Naive B cell (primary cell): ENCODE data around the gene TRIO. TPM values are rescaled to one million over a fixed set of nuclear protein-coding genes. Genes with fewer than 3 reads are reported as not detected.
A peak's percentile ranks its signal among the peaks of the same experiment; 100 is the strongest.

Experiments
- ATAC-seq, 2 donors: fragments of 150-1000 bp; cut with Tn5 transposase; 2 replicates each; pipeline ENCODE4 v1.10.0; 2021; ENCODE audit warnings: low read depth in 2 of 2, mild to moderate bottlenecking in 2 of 2, moderate library complexity in 2 of 2
- DNase-seq: peaks from one replicate; pipeline ENCODE4 v3.0.0; 2022
- H3K27ac Mint-ChIP-seq, 6 donors: one replicate each; pipeline ENCODE4 v1.8.0; 2020 to 2022; ENCODE audit warnings: mild to moderate bottlenecking in 6 of 6, mixed read lengths in 6 of 6, moderate library complexity in 5 of 6, inconsistent platforms in 2 of 6
- H3K27me3 Mint-ChIP-seq, 3 donors: one replicate each; pipeline ENCODE4 v1.8.0; 2021 to 2022; ENCODE audit warnings: mixed read lengths in 3 of 3, mild to moderate bottlenecking in 1 of 3
- H3K36me3 Mint-ChIP-seq, 2 donors: one replicate each; pipeline ENCODE4 v1.8.0; 2020 to 2022; ENCODE audit warnings: mixed read lengths in 2 of 2, inconsistent platforms in 1 of 2, mild to moderate bottlenecking in 1 of 2
- H3K4me1 Mint-ChIP-seq, 3 donors: one replicate each; pipeline ENCODE4 v1.8.0; 2020 to 2022; ENCODE audit warnings: mixed read lengths in 3 of 3, inconsistent platforms in 1 of 3, mild to moderate bottlenecking in 1 of 3, moderate library complexity in 1 of 3
- H3K4me3 Mint-ChIP-seq, 8 donors: one replicate each; pipeline ENCODE4 v1.8.0; 2020 to 2022; ENCODE audit warnings: mild to moderate bottlenecking in 8 of 8, mixed read lengths in 8 of 8, moderate library complexity in 8 of 8, inconsistent platforms in 2 of 8
- H3K9me3 Mint-ChIP-seq, 7 donors: one replicate each; pipeline ENCODE4 v1.8.0; 2020 to 2022; ENCODE audit warnings: mixed read lengths in 7 of 7, mild to moderate bottlenecking in 5 of 7, inconsistent platforms in 2 of 7, moderate library complexity in 1 of 7
- polyA plus RNA-seq, 6 donors: library from polyadenylated mRNA; unstranded; fragments of 300-500 nt; fragmentation: Illumina TruSeq; gene quantifications; one replicate each; pipeline ENCODE4 v1.2.3, GENCODE V29; 2021; ENCODE audit warnings: low read depth in 6 of 6

The TRIO gene
- polyA plus RNA-seq, 6 donors from 2014 or later = 7.3 to 16.4 (median 11.1) TPM

DNA sequence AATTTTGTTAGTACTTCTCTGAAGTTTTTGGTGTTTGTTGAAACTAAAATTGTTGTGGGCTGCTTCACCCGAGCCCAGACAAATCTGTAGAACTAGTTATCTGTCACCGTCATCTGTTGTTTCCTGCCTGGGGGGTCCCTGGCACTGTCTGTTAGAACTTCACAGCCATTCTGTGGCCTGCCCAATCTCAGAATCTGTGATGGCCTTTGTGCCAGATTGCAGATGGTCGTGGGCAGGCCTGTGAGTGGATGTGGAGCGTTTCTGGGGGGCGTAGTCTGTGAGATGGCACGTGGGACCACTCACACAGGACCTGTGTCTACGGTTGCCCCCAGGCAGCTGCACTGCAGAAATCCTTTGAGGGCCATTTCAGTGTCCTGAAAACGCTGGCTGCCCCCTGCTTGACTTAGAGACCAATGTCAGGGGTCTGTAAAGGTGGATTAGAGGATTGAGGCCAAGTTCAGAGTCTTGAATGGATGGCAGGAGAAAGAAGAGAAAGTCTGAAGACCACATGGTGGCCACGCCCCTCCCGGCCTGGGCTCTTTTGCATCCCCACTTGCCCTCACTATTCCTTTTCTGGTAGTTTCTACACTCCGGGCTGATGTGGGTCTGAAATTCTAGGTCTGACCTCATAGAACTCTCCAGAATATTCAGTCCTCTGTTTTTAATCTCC is 38.3 kb downstream of the TRIO start:
- Mint-ChIP-seq H3K36me3 (peaks cover 0 to 4% of the 10 kb centered on the region in 2 donors), H3K27me3 (no peaks in the 10 kb centered on the region), H3K4me1 (peaks cover 42 to 80% (median 68%) of the 10 kb centered on the region in 3 donors), H3K27ac (peak overlapping the region in 3 of 6 donors; percentile 24 to 79 (median 72)), H3K9me3 (no peaks in the 10 kb centered on the region), H3K4me3 (peak overlapping the region in 2 of 8 donors; percentile 12 to 54)
- DNase-seq (no peak), ATAC-seq (no peak)

DNA sequence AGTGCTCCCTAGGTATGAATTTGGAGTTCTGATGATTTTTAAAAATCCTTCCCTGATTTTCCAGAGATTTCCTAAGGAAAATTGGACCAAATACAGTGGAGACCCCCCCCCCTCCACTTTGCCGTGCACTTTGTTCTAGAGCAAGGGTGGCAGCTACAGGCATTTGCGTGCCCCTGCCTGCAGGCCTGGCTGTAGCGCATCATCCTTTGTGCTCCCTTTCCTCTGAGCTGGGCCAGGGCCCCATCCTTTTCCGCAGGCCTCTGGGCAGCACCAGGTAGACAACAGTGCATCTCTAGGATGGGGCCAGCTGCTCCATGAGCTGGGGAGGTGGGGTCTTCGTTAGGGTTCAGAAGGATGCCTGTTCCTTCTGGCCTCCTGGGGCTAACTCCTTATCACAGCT is 39.6 kb downstream of the TRIO start:
- Mint-ChIP-seq H3K27me3 (no peaks in the 10 kb centered on the region), H3K9me3 (no peaks in the 10 kb centered on the region), H3K27ac (peak overlapping the region in 1 of 6 donors; percentile 48), H3K4me1 (peaks cover 50 to 84% (median 74%) of the 10 kb centered on the region in 3 donors), H3K36me3 (peaks cover 0 to 4% of the 10 kb centered on the region in 2 donors), H3K4me3 (peak overlapping the region in 1 of 8 donors; percentile 44)
- DNase-seq (no peak), ATAC-seq (no peak)

DNA sequence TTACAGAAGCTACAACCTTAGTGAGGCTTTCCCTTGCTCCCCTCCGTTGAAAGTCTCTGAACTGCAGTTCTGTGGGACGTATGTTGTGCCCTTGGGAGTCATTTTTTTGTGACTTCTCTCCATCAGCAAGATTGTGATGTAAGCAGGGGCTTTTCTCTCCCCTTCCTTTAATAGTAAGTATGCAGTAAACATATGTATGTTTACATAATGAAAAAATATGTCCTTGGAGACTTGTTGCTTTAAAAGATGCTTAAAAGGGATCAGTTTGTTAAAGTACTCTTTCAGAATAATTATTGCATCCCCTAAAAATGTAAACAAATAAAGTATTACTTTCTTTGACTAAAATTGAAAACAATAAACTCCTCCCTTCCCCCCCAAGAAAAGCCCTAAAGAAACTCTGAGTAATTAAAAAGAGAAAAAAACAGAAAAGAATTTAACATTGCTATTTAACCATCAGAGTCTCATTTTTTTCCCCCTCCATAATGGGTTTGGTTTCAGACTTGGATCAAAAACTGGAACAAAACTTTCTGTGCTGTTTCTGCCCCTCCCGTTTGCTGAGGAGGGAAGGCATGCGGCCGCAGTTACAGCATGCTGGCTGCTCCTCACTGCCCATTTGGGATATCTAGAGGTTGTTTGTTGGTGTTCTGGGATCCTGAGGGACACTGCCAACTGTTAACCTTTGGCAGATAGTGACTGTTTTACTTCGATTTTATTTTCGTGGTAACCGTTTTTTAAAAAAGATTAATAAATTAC is 40.2 kb downstream of the TRIO start:
- H3K4me1 Mint-ChIP-seq = peaks cover 48 to 85% (median 73%) of the 10 kb centered on the region in 3 donors
- DNase-seq = no peak
- H3K36me3 Mint-ChIP-seq = peaks cover 0 to 4% of the 10 kb centered on the region in 2 donors
- H3K27ac Mint-ChIP-seq = peak overlapping the region in 1 of 6 donors; percentile 48
- no peak for ATAC-seq
- H3K9me3 Mint-ChIP-seq = no peaks in the 10 kb centered on the region
- no peaks in the 10 kb centered on the region for H3K27me3 Mint-ChIP-seq
- no peak overlapping the region for H3K4me3 Mint-ChIP-seq

DNA sequence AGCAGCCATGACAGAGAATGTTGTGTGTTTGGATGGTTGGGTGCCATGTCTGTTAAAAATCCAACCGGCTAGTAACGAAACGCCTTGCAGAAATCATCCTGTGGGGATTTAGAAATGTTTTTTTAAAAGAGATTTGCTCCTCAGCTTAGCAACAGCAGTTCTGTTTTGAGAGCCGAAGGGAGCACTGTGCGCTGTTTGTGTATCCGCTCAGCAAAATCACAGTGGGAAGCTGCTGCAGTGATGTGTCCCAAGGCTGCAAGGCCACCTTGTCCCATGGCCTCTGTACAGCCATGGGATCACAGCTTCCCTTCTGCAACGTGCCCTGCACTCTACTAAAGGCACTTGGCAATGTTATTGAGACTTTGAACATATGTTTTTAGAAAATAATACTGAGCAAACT is 40.9 kb downstream of the TRIO start:
- H3K27ac Mint-ChIP-seq = peak overlapping the region in 2 of 6 donors; percentile 70 to 80
- peaks cover 50 to 85% (median 75%) of the 10 kb centered on the region in 3 donors for H3K4me1 Mint-ChIP-seq
- no peak overlapping the region for H3K4me3 Mint-ChIP-seq
- ATAC-seq (no peak), DNase-seq (no peak)
- H3K36me3 Mint-ChIP-seq = peaks cover 0 to 4% of the 10 kb centered on the region in 2 donors
- no peaks in the 10 kb centered on the region for H3K27me3 Mint-ChIP-seq
- no peaks in the 10 kb centered on the region for H3K9me3 Mint-ChIP-seq

DNA sequence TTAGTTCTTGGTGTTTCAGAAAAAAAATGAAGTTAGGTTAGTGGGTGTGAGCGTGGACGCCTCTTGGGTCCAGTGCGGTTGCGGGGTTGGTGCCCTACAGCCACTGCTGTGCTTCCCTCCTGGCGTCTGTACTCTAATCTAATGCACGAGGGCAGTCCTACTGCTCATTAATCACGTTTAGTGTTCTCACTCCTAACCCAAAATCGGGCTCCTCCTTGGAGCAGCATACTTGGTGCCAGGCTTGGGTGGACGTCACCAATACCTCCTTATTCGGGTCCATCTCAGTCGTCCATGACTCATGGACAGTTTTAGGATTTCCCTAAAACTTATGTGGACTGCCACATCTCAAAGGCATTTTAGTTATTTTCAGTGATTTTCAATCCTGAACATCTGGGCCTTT is 41.6 kb downstream of the TRIO start:
- Mint-ChIP-seq H3K27me3 (no peaks in the 10 kb centered on the region), H3K4me1 (peaks cover 56 to 90% (median 81%) of the 10 kb centered on the region in 3 donors), H3K36me3 (peaks cover 0 to 4% of the 10 kb centered on the region in 2 donors), H3K4me3 (no peak overlapping the region), H3K27ac (peak overlapping the region in 1 of 6 donors; percentile 76), H3K9me3 (no peaks in the 10 kb centered on the region)
- DNase-seq (no peak), ATAC-seq (no peak)

DNA sequence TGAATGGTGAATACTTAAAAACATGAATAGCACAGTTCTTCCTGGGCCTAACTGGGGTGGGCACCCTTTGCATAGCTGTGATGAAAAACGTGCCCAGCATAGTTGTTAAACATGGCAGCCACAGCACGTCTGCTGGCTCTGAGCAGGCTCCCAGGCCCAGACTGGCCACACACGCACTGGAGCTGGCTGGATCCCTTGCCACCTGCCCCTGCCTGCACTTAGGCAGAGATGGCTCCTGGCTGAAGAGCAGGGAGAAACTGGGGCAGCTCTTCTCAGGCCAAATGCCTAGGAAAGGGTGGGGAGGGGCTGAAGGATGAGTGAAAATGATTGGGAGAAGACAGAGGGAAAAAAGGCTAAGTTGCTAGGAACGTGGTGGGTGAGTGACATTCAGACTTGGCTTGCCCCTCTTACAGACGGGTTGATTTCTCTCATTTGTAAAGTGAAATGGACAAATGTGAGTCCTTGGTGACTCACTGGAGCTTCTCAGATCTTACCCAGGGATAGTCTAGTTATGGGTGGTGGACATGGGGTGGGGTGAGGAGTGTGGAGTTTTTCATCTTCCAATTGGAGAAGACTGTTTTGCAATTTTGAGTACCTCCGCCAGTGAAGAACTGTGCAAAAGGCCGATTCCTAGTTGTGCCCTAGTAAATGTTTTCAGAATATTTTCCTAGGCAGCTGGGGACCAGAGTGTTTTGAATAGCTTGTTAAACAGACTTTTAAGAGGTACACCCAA is 42.4 kb downstream of the TRIO start:
- Mint-ChIP-seq H3K36me3 (peaks cover 0 to 4% of the 10 kb centered on the region in 2 donors), H3K27ac (peak overlapping the region in 5 of 6 donors; percentile 59 to 85 (median 76)), H3K27me3 (no peaks in the 10 kb centered on the region), H3K9me3 (no peaks in the 10 kb centered on the region), H3K4me3 (peak overlapping the region in 1 of 8 donors; percentile 49), H3K4me1 (peaks cover 63 to 92% (median 89%) of the 10 kb centered on the region in 3 donors)
- DNase-seq (no peak), ATAC-seq (no peak)

DNA sequence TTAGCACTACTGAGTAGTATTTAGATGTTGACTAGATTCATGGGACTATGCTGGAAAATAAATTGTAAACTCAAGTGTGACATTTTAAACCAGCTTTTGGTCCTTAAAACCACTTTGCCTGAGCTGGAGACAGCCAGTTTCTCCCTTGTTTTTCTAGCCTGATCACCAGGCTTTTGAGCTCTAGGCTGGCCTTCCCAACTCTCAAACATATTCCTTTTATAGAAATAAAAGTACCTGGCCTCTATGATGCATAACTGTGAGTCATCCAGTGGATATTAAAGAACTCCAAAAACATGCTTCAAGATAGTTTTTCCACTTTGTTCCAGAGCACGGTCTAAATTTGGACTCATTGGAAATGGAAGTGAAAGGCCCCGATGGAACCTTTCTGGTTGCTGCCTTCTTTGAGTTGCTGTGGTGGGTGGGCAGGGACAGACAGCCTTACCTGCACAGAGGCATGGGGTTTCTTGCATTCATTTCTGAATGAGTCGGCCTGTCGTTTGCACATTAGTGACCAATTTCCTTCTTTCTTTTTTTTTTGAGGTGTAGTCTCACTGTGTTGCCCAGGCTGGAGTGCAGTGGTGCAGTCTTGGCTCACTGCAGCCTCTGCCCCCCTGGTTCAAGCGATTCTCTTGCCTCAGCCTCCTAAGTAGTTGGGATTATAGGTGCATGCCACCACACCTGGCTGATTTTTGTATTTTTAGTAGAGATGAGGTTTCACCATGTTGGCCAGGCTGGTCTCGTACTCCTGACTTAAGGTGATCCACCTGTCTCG is 43.1 kb downstream of the TRIO start:
- Mint-ChIP-seq H3K36me3 (peaks cover 0 to 4% of the 10 kb centered on the region in 2 donors), H3K27me3 (no peaks in the 10 kb centered on the region), H3K4me3 (peak overlapping the region in 1 of 8 donors; percentile 51), H3K4me1 (peaks cover 67 to 98% (median 93%) of the 10 kb centered on the region in 3 donors), H3K9me3 (no peaks in the 10 kb centered on the region), H3K27ac (peak overlapping the region in 2 of 6 donors; percentile 28 to 82)
- ATAC-seq (no peak), DNase-seq (no peak)

DNA sequence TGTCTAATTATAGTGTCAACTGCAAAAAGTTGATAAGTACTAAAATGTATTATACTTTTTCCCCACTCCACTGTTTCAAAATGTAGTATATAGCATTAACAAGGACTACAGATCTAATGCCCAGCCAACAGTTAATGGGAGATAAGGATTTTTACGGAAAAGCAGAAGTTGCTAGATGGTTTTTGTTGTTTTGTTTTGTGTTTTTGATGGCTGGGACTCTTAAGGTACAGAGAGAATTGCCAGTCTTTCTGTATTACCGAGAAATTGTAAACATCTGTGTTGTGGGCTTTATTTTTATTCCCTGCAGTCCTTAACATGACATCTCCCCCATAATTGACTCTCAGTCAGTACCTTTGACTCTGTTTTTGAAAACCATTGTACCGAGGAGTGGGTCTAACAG is 44.0 kb downstream of the TRIO start:
- Mint-ChIP-seq H3K27ac (peak overlapping the region in 2 of 6 donors; percentile 28 to 43), H3K27me3 (no peaks in the 10 kb centered on the region)

DNA sequence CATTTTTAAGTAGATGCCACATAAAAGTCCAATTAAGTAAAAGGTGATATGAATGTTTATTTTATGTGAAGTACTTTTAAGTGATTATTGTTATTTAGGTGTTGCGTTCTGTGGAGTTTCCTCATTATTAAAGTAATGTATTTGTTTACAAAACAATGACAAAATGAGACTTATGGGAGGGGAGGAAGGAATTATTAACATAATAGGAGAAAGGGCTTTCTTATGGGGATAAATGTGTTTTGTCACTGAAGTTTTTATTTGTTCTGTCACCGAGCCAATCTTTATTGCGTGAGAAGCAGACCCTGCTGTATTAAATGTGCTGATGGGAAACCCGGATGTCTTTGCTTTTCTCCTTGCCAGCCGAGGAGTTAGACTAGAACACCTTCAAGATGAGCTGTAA is 44.5 kb downstream of the TRIO start:
- ATAC-seq (no peak), DNase-seq (no peak)
- Mint-ChIP-seq H3K4me3 (no peak overlapping the region), H3K4me1 (peaks cover 62 to 97% (median 90%) of the 10 kb centered on the region in 3 donors), H3K9me3 (no peaks in the 10 kb centered on the region), H3K36me3 (peaks cover 0 to 4% of the 10 kb centered on the region in 2 donors), H3K27ac (peak overlapping the region in 3 of 6 donors; percentile 17 to 29 (median 22)), H3K27me3 (no peaks in the 10 kb centered on the region)

More for the DNA sequence above, 44.0 kb downstream of the TRIO start:
- H3K9me3 Mint-ChIP-seq = no peaks in the 10 kb centered on the region
- no peak overlapping the region for H3K4me3 Mint-ChIP-seq
- peaks cover 63 to 98% (median 90%) of the 10 kb centered on the region in 3 donors for H3K4me1 Mint-ChIP-seq
- no peak for DNase-seq
- H3K36me3 Mint-ChIP-seq = peaks cover 0 to 4% of the 10 kb centered on the region in 2 donors
- no peak for ATAC-seq

DNA sequence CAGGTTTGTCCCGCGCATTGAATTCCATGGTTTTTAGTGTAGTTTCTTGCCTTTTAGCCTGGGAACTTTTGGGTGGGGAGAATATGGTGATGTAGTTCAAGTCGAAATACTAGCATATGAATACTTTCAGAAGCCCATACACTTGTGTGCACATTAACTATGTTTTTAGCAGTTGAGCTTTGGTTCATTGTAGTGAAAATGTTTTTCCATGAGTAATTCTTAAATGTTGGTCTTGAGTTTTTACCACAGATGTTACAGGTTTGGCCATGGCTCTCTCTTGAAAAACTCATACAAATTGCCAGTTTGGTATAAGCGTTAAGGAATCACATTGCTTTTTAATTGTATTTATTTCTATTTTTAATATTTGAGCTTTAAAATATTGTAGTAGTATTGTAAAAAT is 45.6 kb downstream of the TRIO start:
- Mint-ChIP-seq H3K4me3 (no peak overlapping the region), H3K27me3 (no peaks in the 10 kb centered on the region), H3K27ac (no peak overlapping the region), H3K9me3 (no peaks in the 10 kb centered on the region), H3K36me3 (no peaks in the 10 kb centered on the region), H3K4me1 (peaks cover 58 to 85% (median 82%) of the 10 kb centered on the region in 3 donors)
- no peak for ATAC-seq
- no peak for DNase-seq

DNA sequence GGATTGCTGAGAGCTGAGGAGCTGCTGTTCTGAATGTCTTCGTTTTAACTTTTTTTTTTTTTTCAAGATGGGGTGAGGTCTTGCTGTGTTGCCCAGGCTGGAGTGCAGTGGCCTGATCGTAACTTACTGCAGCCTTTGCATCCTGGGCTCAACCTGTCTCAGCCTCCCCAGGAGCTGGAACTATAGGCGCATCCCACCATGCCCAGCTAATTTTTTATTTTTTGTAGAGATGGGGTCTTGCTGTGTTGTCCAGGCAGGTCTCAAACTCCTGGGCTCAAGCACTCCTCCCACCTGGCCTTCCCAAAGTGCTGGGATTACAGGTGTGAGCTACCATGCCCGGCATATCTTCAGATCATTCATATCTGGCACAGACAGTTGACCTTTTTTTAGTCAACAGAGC is 46.5 kb downstream of the TRIO start:
- ATAC-seq = no peak
- no peak overlapping the region for H3K4me3 Mint-ChIP-seq
- peak overlapping the region in 2 of 6 donors; percentile 53 to 82 for H3K27ac Mint-ChIP-seq
- no peaks in the 10 kb centered on the region for H3K27me3 Mint-ChIP-seq
- H3K36me3 Mint-ChIP-seq = no peaks in the 10 kb centered on the region
- no peak for DNase-seq
- H3K9me3 Mint-ChIP-seq = no peaks in the 10 kb centered on the region
- H3K4me1 Mint-ChIP-seq = peaks cover 59 to 82% (median 82%) of the 10 kb centered on the region in 3 donors

DNA sequence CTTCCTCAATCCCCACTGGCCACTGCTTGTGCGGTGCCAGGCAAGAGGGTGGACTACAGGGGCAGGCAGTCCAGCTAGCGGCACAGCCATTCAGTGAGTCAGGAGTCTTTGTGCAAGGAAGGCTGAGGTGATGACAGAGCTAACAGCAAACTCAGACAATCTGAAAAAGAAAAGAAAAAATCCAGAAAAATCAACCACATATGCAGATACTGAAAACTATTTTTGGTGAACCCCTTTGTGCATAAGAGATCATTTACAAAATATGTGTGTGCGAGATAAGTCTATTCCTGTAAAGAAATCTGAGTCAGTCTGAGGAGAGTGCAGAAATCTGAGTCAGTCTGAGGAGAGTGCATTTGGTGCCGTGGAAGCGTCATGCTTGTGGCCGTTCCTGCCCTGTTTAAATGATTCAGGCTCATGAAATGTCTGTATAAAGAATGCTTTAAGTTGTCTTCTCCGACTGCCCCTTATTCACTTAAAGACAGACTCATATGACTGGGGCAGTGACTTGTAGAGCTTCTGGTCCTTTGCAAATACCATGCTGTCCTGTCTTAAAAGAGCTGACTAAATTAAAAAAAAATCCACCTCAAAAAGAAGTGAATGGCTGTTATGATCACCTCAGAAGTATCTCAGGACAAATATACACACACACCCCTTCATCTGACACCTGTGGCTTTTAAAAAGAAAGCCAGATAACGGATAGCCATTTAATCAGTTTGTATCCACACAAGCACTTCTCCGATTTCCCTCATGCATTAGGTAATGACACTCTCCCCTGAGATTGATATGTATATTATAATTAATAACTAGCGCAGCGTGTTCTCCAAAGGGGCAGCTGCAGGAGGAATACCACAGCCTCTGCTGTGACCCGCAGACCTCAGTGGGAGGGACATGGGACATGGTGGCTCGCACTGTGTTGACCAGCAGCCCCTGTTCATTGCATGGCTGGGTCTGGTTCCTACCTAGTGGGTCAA is 47.3 kb downstream of the TRIO start:
- peaks cover 55 to 82% (median 77%) of the 10 kb centered on the region in 3 donors for H3K4me1 Mint-ChIP-seq
- no peak for DNase-seq
- no peaks in the 10 kb centered on the region for H3K36me3 Mint-ChIP-seq
- no peak for ATAC-seq
- H3K27me3 Mint-ChIP-seq = no peaks in the 10 kb centered on the region
- no peaks in the 10 kb centered on the region for H3K9me3 Mint-ChIP-seq
- H3K27ac Mint-ChIP-seq = peak overlapping the region in 4 of 6 donors; percentile 49 to 82 (median 54)
- peak overlapping the region in 1 of 8 donors; percentile 69 for H3K4me3 Mint-ChIP-seq
